Right hindlimb (tissue), 1 donor: Measurements from ENCODE around the gene PTPRE.

ENCODE experiments used
- DNase-seq: peaks from one replicate; pipeline ENCODE4 v3.0.0-alpha.2; 2018

Gene PTPRE

GRCh38 chr10:128064108-128064969 lies 157.4 kb downstream of the PTPRE start:
- DNase-seq: peak; percentile 55

GRCh38 chr10:128064970-128065580 lies 158.2 kb downstream of the PTPRE start:
- peak; percentile 21 for DNase-seq

GRCh38 chr10:128065881-128066534 lies 159.1 kb downstream of the PTPRE start:
- no peak for DNase-seq

DNA sequence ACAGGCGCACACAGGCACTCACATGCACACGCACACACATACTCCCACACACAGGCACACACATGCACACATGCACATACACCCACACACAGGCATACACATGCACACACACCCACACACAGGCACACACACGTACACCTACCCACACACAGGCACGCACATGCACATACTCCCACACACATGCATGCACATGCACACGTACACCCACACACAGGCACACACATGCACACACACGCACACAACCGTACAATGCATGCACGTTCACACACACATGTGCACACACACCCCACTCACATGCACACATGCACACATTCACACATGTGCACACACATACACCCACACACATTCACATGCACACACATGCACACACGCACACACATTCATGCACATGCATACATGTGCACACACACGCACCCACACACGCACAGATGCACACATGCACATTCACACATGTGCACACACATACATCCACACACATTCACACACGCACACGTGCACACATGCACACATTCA lies 160.0 kb downstream of the PTPRE start:
- DNase-seq: no peak

GRCh38 chr10:128067691-128068397 lies 160.9 kb downstream of the PTPRE start:
- no peak for DNase-seq

GRCh38 chr10:128068398-128069285 lies 161.7 kb downstream of the PTPRE start:
- DNase-seq: peak; percentile 13

DNA sequence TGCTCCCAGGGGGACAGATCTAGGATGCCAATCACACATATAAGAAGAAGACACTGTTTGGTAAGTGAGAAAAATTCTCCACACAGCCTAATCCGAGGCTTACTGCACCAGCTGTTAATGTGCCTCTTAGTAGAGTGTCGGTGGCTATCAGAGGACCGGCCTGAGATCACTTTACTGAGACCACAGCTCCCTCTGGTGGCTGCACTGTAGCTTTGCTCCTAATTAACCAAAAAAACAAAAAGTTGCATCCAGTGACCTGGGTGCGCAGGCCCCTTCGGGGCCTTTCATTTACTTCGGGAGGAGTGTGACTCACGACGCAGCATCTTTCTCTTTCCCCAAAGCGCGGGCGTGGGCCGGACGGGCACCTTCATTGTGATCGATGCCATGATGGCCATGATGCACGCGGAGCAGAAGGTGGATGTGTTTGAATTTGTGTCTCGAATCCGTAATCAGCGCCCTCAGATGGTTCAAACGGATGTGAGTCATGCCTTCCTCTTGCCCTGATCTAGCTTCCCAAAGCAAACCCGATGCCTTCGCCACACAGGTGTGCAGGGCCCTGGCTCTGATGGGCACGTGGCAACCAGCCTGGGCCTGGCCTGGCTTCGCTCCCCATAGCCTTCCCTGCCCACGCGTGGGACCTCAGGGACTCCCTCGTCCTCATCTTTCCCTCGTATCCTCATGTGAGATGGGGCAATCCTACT lies 162.6 kb downstream of the PTPRE start:
- peak; percentile 85 for DNase-seq

DNA sequence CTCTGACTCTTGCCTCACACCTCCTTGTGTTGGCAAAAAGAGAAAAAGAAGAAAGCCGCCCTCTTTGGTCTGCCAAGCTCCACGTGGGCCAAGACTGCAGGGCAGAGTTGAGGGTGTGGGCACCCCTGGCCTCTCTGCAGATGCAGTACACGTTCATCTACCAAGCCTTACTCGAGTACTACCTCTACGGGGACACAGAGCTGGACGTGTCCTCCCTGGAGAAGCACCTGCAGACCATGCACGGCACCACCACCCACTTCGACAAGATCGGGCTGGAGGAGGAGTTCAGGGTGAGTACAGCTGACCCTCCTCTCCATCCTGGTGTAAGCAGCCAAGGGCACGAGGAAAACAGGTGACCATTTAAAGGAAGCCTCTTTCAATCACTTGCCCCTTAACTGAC lies 163.3 kb downstream of the PTPRE start:
- DNase-seq: no peak

- no peak for DNase-seq
These were observed 164.0 kb downstream of the PTPRE start for GRCh38 chr10:128070721-128071416.

GRCh38 chr10:128071417-128071782 lies 164.5 kb downstream of the PTPRE start:
- DNase-seq: no peak

GRCh38 chr10:128072046-128072445 lies 165.1 kb downstream of the PTPRE start:
- DNase-seq: no peak

DNA sequence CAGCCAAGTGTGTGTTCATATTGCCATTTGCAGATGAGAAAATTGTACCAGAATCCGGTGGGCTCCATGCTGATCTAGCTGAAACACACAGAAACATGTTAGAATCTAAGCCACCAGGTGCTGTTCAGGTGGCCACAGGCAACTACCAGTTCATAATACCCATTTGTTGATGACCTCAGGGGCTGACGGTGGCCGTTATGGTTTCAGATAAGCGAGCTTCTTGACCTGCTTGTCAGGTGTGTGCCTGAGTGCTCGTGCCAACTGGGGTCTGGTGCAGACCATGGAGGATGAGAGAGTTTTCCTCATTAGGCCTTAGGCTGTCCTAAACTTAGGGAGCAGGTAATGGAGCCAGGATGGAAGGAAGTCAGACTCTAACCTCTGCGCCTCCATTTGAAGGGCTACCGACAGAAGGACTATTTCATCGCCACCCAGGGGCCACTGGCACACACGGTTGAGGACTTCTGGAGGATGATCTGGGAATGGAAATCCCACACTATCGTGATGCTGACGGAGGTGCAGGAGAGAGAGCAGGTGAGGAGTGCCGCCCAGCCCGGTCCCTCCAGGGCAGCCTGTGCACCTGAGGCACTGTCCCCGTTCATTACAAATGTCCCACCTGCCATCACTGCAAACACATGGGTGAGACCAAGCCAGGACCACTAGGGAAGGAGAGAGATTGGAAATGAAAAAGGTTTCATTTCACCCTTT lies 166.2 kb downstream of the PTPRE start:
- DNase-seq: no peak

DNA sequence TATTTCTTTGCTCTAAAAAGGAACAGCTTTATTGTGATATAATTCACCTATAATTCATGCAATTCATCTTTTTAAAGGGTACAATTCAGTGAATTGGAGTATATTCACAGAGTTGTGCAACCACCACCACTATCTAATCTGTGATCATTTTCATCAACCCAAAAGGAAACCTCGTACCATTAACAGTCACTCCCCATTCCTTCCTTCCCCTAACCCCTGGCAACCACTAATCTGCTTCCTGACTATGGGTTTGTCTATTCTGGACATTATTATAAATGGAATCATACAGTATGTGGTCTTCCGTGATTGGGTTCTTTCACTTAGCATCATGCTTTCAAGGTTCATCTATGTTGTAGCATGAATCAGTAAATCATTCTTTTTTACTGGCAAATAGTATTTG lies 167.0 kb downstream of the PTPRE start:
- DNase-seq: no peak

DNA sequence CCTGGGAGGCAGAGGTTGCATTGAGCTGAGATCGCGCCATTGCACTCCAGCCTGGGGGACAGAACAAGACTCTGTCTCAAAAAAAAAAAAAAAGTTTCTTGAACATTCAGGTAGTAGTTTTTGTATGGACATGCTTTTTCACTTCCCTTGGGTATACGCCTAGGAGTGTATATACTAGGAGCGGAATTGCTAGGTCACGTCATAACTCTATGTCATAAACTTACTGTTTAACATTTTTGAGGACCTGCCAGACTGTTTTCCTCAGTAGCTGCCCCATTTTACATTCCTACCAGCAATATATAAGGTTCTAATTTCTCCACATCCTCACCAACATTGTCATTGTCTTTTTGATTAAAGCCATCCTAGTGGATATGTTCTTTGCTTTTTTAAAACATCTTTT lies 167.7 kb downstream of the PTPRE start:
- no peak for DNase-seq

DNA sequence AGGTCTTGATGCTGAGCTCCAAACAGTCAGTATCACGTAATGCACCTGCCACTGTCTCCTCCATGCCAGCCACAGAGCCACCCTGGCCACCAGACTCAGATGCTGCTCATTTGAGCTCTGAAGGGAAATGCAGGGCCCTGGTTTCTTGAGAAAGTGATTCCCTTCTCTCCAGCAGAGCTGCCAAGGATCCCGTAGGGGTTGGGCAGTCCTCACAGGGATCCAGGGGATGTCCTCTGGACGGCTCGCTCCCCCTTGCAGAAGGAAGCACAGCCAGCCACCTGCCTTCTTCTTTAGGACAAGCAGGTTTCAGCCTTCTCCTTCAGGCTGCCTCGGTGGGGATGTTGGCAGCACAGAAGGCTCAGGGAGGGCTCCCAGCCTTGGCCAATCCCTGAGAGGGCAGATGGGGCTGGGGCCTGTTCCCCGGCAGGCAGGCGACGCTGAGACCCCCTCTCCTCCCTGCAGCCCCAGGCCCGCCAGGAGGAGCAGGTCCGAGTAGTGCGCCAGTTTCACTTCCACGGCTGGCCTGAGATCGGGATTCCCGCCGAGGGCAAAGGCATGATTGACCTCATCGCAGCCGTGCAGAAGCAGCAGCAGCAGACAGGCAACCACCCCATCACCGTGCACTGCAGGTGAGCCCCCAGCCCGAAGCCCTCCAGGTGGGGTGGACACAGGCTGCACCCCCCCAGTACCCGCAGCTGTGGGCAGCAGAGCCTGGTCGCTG lies 170.4 kb downstream of the PTPRE start:
- no peak for DNase-seq

DNA sequence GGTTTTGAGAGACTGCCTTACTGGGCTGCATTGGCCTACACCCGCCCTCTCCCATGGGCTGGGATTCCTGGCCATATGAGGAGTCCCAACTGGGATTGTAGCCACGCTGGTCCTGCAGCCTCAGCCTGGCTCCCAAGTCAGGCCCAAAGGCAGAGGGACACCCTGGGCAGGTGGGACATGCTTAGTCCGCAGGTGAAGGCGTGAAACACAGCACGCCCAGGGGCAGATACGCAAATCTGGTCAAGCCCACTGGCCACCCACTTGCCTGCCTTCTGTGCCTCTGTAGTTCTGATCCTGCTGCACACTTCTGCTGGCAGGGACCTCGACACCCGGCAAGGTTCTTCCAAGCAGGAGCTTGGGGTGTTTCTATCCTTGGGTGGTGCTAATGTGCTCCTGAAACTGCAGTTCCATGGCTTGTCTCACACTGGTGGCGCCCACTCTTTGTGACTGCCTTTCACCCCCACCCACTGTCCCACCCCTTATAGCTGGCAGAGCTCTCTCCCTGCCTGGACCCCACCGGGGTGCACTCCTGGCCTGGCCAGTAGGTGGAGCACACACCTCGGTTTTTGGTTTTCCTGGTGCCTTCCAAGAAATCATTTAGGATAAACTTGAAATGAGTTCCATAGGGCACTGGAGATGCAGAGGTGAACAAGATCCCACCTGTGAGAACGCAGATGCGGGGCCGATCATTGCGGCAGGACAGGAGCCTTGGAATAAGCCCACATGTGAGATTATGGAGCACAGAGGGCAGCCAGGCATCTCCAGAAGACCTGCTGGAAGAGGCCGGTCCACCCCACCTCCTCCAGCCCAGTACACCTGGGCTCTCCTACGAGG lies 171.4 kb downstream of the PTPRE start:
- no peak for DNase-seq

- DNase-seq: no peak
These were observed 173.3 kb downstream of the PTPRE start for GRCh38 chr10:128080231-128080630.

- no peak for DNase-seq
These were observed 173.7 kb downstream of the PTPRE start for GRCh38 chr10:128080641-128081040.
